Daoy (cell line): Measurements from ENCODE around the gene ARID1B. TPM values are rescaled to one million over a fixed set of nuclear protein-coding genes. Genes with fewer than 3 reads are reported as not detected.
A peak's percentile ranks its signal among the peaks of the same experiment; 100 is the strongest.

Source experiments
- DNase-seq: peaks from one replicate; pipeline ENCODE4 v3.0.0-alpha.2; 2015; ENCODE audit warnings: low read depth
- total RNA-seq: library from RNA; depleted of rRNA; stranded (reverse); fragments of >200 nt; shearing (Covaris generic); gene quantifications from 2 replicates; pipeline ENCODE4 v1.2.3, GENCODE V29; 2014

Gene ARID1B
- total RNA-seq, 1 experiment from 2014 or later, result 16.3 TPM

GRCh38 chr6:156877126-156877863 lies 100.1 kb downstream of the ARID1B start:
- DNase-seq, result no peak

- no peak for DNase-seq
These were observed 101.5 kb downstream of the ARID1B start for GRCh38 chr6:156878681-156879080.

- DNase-seq, result no peak
These were observed 102.0 kb downstream of the ARID1B start for GRCh38 chr6:156879186-156879585.

- no peak for DNase-seq
These were observed 102.4 kb downstream of the ARID1B start for GRCh38 chr6:156879591-156879990.

- no peak for DNase-seq
These were observed 103.7 kb downstream of the ARID1B start for GRCh38 chr6:156880913-156881312.

GRCh38 chr6:156881687-156882629 lies 104.8 kb downstream of the ARID1B start:
- no peak for DNase-seq

- no peak for DNase-seq
These were observed 106.5 kb downstream of the ARID1B start for GRCh38 chr6:156883497-156884252.

GRCh38 chr6:156884306-156884705 lies 107.1 kb downstream of the ARID1B start:
- DNase-seq, result no peak

GRCh38 chr6:156885562-156885961 lies 108.4 kb downstream of the ARID1B start:
- no peak for DNase-seq

GRCh38 chr6:156886409-156886808 lies 109.2 kb downstream of the ARID1B start:
- DNase-seq, result peak; percentile 50

GRCh38 chr6:156887623-156888269 lies 110.6 kb downstream of the ARID1B start:
- DNase-seq, result no peak

GRCh38 chr6:156889469-156889868 lies 112.3 kb downstream of the ARID1B start:
- no peak for DNase-seq

GRCh38 chr6:156889986-156890385 lies 112.8 kb downstream of the ARID1B start:
- no peak for DNase-seq

- no peak for DNase-seq
These were observed 113.6 kb downstream of the ARID1B start for GRCh38 chr6:156890627-156891314.

GRCh38 chr6:156897907-156898531 lies 120.8 kb downstream of the ARID1B start:
- no peak for DNase-seq

- DNase-seq, result no peak
These were observed 121.9 kb downstream of the ARID1B start for GRCh38 chr6:156899071-156899470.

- no peak for DNase-seq
These were observed 122.5 kb downstream of the ARID1B start for GRCh38 chr6:156899532-156900135.

GRCh38 chr6:156900292-156900691 lies 123.1 kb downstream of the ARID1B start:
- DNase-seq, result no peak

- no peak for DNase-seq
These were observed 124.3 kb downstream of the ARID1B start for GRCh38 chr6:156901309-156902019.
